Stimulated activated naive CD8-positive, alpha-beta T cell treated with anti-CD3 and anti-CD28 coated beads, Interleukin-15, Interleukin-2, amounts not matched to agents 100 ng/mL and 50 ng/mL, for 24 hours (primary cell): ENCODE results near the gene RABL2B.
"Not testable (repeated sequence)": the region's sequence is repeated elsewhere in the genome, so short reads cannot be mapped to it uniquely, and the experiment has no call there.

ENCODE experiments used
- H3K27ac Mint-ChIP-seq: one replicate; pipeline ENCODE4 v1.8.0; 2021; ENCODE audit warnings: mild to moderate bottlenecking, mixed read lengths
- H3K27me3 Mint-ChIP-seq: one replicate; pipeline ENCODE4 v1.8.0; 2021; ENCODE audit warnings: mixed read lengths
- H3K36me3 Mint-ChIP-seq: one replicate; pipeline ENCODE4 v1.8.0; 2021; ENCODE audit warnings: low read depth, mixed read lengths
- H3K4me1 Mint-ChIP-seq: one replicate; pipeline ENCODE4 v1.8.0; 2021; ENCODE audit warnings: low read depth, mixed read lengths
- H3K4me3 Mint-ChIP-seq: one replicate; pipeline ENCODE4 v1.8.0; 2021; ENCODE audit warnings: mild to moderate bottlenecking, mixed read lengths
- H3K9me3 Mint-ChIP-seq: one replicate; pipeline ENCODE4 v1.8.0; 2021; ENCODE audit warnings: mixed read lengths

The RABL2B gene

DNA sequence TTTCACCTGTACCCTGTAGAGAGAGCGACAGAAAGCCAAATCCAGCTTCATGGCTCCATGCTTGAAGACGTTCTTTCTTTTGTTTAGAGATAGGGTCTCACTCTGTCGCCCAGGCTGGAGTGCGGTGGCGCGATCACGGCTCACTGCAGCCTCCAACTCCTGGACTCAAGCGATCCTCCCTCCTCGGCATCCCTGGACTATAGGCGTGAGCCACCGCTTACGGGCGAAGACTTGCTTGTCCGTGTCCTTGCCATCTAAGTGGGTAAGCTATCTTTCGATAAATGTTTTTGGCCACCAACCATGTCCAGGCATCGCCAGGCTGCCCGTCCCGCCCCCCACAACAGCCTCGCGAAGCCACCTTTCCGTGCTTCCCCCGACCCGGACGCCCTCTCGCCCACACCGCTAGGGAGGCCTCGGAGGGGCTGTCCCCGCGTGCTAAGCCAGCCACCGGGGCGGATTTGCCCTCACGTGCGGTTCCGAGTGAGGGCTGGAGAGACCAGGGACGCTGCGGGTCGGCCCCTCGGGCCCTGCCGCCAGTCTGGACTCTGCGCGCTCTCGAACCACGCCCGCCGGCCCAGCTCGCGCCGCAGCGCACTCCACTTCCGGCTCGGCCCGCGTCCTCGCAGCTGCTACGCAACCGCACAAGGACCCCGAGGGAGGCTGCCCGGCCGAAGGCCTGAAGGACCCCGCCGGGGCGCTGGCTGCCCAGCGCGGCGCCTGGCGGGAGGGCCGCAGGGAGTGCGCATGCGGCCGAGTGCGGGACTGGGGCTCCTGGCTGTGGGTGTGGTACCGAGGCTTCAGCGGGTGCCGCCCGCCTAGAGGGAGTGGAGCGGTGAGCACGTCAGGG is at the start of gene RABL2B:
Gene RABL2B (minus strand): TSS at position 604 of the 847 bp plus-strand sequence. CDS start 1,342 bp downstream, outside the sequence.
- Mint-ChIP-seq H3K27ac (peak within 1 kb of the TSS; percentile 82), H3K4me3 (peak within 1 kb of the TSS; percentile 85), H3K4me1 (peaks cover 16% of the 10 kb centered on the region)
- not testable (repeated sequence) for H3K36me3 Mint-ChIP-seq, H3K27me3 Mint-ChIP-seq, H3K9me3 Mint-ChIP-seq

DNA sequence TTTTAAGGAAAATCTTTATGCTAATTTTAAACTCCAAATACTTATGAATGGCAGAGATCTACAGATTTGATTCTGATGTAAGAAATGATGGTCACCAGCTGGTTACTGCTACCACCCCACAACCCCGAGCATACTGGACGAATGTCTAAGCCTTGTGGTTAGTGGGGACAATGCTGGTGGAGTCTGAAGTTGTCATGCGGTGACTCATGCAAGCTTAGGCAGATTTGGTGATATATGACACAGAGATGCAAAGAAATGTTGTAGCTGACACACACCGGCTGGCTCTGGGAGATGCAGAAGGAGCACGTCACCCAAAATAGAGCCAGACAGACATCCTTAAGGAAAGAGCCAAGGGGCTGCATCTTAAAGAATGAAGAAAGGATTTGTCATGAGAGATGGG is 3.5 kb upstream of the RABL2B start:
- not testable (repeated sequence) for H3K4me1 Mint-ChIP-seq, H3K27me3 Mint-ChIP-seq, H3K27ac Mint-ChIP-seq, H3K36me3 Mint-ChIP-seq, H3K4me3 Mint-ChIP-seq, H3K9me3 Mint-ChIP-seq

DNA sequence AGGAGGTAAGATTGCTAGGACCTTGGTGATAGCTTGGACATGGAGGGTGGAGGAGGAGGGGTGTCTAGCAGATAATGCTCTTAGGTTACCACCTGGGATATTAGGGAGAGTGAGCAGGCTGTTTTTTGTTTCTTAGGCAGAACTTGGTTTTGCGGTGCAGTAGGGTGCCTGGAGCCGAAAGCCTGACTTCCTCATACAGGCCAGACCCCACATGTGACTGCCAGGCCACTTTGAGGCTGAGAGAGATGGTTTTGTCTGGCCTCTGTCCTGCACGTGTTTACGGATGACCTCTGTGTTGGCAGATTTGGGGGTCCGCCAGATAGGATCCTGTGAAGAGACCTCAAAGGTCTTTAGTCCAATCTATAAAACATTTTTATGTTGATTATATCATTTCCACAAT is 1.9 kb upstream of the RABL2B start:
- H3K4me3 Mint-ChIP-seq, H3K36me3 Mint-ChIP-seq, H3K27ac Mint-ChIP-seq, H3K27me3 Mint-ChIP-seq, H3K9me3 Mint-ChIP-seq: not testable (repeated sequence)
- H3K4me1 Mint-ChIP-seq, result peaks cover 12% of the 10 kb centered on the region

DNA sequence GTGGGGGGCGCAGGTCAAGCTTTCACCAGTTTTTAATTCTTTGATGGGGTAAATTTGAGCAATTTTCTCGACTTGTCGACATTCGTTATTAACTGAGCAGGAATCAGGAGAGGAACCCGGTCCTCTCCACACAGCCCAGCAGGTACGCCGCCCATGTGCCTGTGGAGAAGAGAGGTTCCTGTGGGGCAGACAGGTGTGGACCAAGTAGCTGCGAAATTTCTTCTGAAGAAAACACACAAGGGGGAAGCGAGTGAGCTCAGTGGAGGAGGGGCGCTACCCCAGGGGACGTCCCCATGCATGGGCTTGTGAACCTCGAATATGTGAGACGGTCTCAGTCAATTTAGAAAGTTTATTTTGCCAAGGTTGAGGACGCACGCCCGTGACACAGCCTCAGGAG is 442 bp upstream of the RABL2B start:
- not testable (repeated sequence) for H3K9me3 Mint-ChIP-seq, H3K27me3 Mint-ChIP-seq, H3K36me3 Mint-ChIP-seq
- peaks cover 16% of the 10 kb centered on the region for H3K4me1 Mint-ChIP-seq
- H3K27ac Mint-ChIP-seq, result peak overlapping the region; percentile 82
- peak overlapping the region; percentile 85 for H3K4me3 Mint-ChIP-seq

DNA sequence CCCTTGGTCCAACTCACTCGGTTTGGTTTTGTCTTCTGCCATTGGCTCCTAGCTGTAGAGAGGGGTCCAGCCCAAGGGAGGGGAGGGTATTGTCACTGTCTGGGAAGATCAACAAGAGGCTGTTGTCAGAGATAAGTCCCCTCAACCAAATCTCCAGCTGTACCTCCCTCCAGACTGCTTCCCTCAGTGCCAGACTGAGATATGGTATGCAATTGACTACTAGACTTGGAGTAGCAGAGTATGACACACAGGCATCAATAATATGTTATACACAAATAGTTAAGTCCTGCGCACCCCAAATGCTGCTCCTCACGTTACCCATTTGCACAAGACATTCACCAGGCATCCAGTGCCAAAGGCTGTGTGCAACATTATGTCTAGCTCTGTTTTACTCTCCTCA is 1.2 kb downstream of the RABL2B start:
- not testable (repeated sequence) for H3K36me3 Mint-ChIP-seq, H3K9me3 Mint-ChIP-seq, H3K27me3 Mint-ChIP-seq, H3K27ac Mint-ChIP-seq
- H3K4me3 Mint-ChIP-seq, result peak overlapping the region; percentile 51
- H3K4me1 Mint-ChIP-seq, result peaks cover 16% of the 10 kb centered on the region

DNA sequence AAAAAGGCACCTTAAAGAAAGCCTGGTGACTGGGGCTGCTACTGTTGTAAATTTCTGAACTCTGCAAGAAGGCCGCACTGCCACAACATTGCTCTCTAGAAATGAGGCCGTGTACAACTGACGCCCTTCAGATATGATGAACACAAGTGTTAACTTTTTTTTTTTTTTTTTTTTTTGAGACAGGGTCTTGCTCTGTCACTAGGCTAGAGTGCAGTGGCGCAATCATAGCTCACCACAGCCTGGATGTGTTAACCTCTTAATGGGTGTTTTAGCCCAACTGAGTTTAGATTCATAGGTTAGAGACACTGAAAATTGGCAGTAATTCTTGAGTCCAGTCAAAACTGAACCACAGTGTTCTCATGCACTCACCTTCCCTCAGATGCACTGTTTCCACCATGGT is 3.2 kb downstream of the RABL2B start:
- H3K27me3 Mint-ChIP-seq, H3K4me3 Mint-ChIP-seq, H3K36me3 Mint-ChIP-seq, H3K9me3 Mint-ChIP-seq: not testable (repeated sequence)
- Mint-ChIP-seq H3K4me1 (peaks cover 16% of the 10 kb centered on the region), H3K27ac (peak overlapping the region; percentile 12)

DNA sequence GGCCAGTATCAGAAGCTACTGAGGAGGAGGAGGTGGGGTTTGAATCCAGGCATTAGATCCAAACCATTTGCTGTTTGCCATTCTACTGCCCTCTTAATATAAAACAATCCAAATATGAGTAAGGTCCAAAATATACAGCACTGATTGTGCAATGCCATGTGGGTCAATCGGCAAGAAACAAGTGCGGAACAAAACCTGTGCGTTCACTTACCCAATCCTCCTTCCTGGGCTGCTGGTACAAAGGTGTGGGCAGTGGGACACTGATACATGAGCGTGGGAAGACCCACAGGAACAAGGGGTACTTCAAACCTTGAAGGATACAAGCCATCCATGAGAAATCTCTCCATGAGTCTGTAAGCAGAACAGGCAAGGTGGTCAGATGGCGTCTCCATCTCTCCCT is 5.8 kb downstream of the RABL2B start:
- H3K27ac Mint-ChIP-seq, H3K4me3 Mint-ChIP-seq, H3K36me3 Mint-ChIP-seq, H3K27me3 Mint-ChIP-seq, H3K9me3 Mint-ChIP-seq: not testable (repeated sequence)
- H3K4me1 Mint-ChIP-seq, result peaks cover 11% of the 10 kb centered on the region

DNA sequence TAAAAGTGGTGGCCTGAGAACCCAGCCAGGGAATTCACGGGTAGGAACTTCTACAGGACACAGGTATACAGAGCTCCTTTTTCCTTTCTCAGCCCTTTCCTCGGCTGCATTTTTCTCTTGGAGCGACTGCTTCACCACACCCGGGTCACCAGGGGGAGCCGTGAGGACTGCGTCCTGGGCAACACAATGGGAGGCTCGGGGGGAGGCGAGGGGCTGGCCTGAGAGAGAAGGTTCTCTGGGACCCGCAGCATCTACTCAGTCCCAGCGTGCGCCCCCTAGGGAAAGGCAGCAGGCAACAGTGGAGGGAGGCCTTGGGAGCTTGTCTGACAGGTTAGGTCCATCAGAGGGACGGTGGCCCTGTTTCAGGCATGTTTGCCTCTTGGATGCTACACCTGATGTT is 8.3 kb downstream of the RABL2B start:
- H3K9me3 Mint-ChIP-seq, H3K4me1 Mint-ChIP-seq, H3K36me3 Mint-ChIP-seq, H3K4me3 Mint-ChIP-seq, H3K27me3 Mint-ChIP-seq, H3K27ac Mint-ChIP-seq: not testable (repeated sequence)

DNA sequence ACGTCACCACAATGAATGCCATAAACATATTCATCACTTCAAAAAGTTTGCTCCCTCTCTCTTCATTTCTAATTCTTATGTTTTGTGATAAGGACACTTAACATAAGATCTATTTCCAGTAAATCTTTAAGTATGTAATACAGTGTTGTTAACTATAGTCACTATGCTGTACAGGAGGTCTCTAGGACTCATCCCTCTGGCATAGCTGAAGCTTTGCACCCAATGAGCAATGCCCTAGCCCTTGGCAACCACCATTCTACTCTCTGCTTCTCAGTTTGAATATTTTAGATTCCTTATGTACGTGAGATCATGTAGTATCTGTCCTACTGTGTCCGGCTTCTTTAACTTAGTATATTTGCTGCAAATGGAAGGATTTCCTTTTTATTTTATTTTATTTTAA is 19.1 kb downstream of the RABL2B start:
- not testable (repeated sequence) for H3K27me3 Mint-ChIP-seq, H3K4me1 Mint-ChIP-seq, H3K4me3 Mint-ChIP-seq, H3K36me3 Mint-ChIP-seq, H3K9me3 Mint-ChIP-seq, H3K27ac Mint-ChIP-seq

DNA sequence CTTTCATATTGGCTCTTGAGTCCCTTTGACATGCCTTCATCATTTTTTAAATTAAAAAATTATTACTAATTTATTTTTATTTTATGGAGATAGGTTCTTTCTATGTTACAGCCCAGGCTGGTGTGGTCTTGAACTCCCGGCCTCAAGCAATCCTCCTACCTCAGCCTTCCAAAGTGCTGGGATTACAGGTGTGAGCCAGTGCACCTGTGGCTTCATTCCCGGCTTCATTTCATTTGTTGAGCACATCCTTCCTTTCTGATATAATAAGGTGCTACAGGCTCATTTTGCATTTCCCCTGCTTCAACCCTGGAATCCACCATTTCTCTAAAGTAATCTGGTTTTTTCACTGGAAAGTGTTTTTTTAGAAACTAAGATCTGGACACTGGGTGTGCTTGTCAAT is 21.6 kb downstream of the RABL2B start:
- not testable (repeated sequence) for H3K4me3 Mint-ChIP-seq, H3K27me3 Mint-ChIP-seq, H3K36me3 Mint-ChIP-seq, H3K27ac Mint-ChIP-seq, H3K9me3 Mint-ChIP-seq
- peaks cover 14% of the 10 kb centered on the region for H3K4me1 Mint-ChIP-seq

DNA sequence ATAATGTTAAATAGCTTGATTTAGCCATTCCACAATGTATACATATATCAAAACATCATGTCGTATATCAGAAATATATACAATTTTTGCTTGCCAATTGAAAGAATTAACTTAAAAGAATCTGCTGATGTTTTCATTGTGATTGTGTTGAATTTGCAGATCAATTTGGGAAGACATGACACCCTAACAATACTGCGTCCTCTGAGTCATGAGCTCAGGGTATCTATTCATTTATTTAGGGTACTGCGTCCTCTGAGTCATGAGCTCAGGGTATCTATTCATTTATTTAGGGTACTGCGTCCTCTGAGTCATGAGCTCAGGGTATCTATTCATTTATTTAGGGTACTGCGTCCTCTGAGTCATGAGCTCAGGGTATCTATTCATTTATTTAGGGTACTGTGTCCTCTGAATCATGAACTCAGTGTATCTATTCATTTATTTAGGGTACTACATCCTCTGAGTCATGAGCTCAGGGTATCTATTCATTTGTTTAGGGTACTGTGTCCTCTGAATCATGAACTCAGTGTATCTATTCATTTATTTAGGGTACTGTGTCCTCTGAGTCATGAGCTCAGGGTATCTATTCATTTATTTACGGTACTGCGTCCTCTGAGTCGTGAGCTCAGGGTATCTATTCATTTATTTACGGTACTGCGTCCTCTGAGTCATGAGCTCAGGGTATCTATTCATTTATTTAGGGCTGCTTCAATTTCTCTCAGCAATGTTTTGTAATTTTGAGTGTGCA is 23.7 kb downstream of the RABL2B start:
- H3K27ac Mint-ChIP-seq, H3K9me3 Mint-ChIP-seq, H3K4me3 Mint-ChIP-seq, H3K27me3 Mint-ChIP-seq, H3K36me3 Mint-ChIP-seq: not testable (repeated sequence)
- H3K4me1 Mint-ChIP-seq, result peaks cover 16% of the 10 kb centered on the region

DNA sequence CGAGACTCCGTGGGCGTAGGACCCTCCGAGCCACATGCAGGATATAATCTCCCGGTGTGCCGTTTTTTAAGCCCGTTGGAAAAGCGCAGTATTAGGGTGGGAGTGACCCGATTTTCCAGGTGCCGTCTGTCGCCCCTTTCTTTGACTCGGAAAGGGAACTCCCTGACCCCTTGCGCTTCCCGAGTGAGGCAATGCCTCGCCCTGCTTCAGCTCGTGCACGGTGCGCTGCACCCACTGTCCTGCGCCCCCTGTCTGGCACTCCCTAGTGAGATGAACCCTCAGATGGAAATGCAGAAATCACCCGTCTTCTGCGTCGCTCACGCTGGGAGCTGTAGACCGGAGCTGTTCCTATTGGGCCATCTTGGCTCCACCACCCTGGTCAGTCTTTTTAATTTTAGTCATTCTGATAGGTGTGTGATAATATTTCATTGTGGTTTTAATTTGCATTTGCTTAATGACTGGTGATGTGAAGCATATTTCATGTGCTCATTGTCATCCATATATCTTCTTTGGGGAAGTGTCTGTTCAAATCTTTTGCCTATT is 26.4 kb downstream of the RABL2B start:
- not testable (repeated sequence) for H3K9me3 Mint-ChIP-seq, H3K27me3 Mint-ChIP-seq, H3K36me3 Mint-ChIP-seq
- Mint-ChIP-seq H3K4me3 (peak overlapping the region; percentile 86), H3K4me1 (peaks cover 16% of the 10 kb centered on the region), H3K27ac (peak overlapping the region; percentile 69)

DNA sequence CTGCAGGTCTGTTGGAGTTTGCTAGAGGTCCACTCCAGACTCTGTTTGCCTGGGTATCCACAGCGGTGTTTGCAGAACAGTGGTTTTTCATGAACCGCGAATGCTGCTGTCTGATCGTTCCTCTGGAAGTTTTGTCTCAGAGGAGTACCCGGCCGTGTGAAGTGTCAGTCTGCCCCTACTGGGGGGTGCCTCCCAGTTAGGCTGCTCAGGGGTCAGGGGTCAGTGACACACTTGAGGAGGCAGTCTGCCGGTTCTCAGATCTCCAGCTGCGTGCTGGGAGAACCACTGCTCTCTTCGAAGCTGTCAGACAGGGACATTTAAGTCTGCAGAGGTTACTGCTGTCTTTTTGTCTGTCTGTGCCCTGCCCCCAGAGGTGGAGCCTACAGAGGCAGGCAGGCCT is 27.0 kb downstream of the RABL2B start:
- H3K27ac Mint-ChIP-seq, H3K27me3 Mint-ChIP-seq, H3K36me3 Mint-ChIP-seq, H3K9me3 Mint-ChIP-seq: not testable (repeated sequence)
- peak overlapping the region; percentile 26 for H3K4me3 Mint-ChIP-seq
- peaks cover 16% of the 10 kb centered on the region for H3K4me1 Mint-ChIP-seq

DNA sequence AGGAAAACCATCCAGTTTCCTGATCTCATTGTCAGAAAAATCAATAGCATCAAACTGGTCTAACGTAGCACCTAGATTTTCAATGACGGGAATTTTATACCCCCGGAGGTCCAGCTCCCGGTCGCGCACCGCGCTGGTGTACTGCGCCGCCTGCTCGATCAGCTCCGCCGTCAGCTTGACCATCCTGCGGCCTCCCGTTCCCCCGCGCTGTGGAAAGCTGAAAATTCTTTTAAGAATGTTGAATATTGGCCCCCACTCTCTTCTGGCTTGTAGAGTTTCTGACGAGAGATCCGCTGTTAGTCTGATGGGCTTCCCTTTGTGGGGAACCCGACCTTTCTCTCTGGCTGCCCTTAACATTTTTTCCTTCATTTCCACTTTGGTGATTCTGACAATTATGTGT is 28.2 kb downstream of the RABL2B start:
- peaks cover 16% of the 10 kb centered on the region for H3K4me1 Mint-ChIP-seq
- H3K27ac Mint-ChIP-seq, H3K27me3 Mint-ChIP-seq, H3K4me3 Mint-ChIP-seq, H3K9me3 Mint-ChIP-seq, H3K36me3 Mint-ChIP-seq: not testable (repeated sequence)

DNA sequence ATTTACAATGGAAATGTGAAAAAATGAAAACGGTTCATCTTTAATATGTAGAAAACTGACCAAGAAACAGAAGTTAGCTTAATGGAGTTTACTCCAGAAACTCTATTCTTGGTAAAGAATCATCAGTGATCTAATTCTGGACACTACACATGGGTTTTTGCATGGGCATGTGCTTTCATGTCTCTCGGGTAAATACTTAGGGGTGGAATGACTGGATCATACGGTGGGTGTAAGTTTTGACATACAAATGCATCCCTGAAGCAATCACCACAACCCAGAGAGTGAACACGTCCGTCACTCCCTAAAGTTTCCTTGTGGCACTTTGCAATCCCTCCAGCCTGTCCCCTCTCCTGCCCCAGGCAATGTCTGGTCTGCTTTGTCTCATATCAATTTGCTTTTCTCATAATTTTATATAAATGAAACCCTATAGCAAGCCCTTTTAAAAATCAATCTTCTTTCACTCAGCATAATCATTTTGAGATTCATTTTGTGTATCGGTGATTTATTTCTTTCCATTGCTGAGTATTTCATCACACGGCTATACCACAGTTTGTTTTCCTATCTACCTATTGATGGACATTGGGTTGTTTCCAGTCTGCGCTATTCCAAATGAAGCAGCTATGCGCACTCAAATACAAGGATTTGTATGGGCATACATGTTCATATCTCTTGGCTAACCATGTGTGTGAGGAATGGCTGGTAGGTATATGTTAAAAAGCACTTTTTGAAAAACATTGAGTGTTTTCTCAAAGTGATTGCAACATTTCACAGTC is 33.9 kb downstream of the RABL2B start:
- H3K27me3 Mint-ChIP-seq, H3K4me3 Mint-ChIP-seq, H3K36me3 Mint-ChIP-seq, H3K27ac Mint-ChIP-seq, H3K4me1 Mint-ChIP-seq, H3K9me3 Mint-ChIP-seq: not testable (repeated sequence)
